Mucosa of gallbladder (tissue), 1 donor: ENCODE results near the gene RELN. TPM values are rescaled to one million over a fixed set of nuclear protein-coding genes. Genes with fewer than 3 reads are reported as not detected.

Experiments
- DNase-seq: peaks from one replicate; pipeline ENCODE4 v3.0.0-alpha.2; 2020; ENCODE audit warnings: low spot score
- total RNA-seq: library from RNA; stranded (reverse); gene quantifications from one replicate; pipeline ENCODE4 v1.2.1, GENCODE V29; 2021
- donor health status: DM: no; HTN: no; CAD: no.

The RELN gene
- total RNA-seq, 1 donor from 2014 or later = 1.8 TPM

DNA sequence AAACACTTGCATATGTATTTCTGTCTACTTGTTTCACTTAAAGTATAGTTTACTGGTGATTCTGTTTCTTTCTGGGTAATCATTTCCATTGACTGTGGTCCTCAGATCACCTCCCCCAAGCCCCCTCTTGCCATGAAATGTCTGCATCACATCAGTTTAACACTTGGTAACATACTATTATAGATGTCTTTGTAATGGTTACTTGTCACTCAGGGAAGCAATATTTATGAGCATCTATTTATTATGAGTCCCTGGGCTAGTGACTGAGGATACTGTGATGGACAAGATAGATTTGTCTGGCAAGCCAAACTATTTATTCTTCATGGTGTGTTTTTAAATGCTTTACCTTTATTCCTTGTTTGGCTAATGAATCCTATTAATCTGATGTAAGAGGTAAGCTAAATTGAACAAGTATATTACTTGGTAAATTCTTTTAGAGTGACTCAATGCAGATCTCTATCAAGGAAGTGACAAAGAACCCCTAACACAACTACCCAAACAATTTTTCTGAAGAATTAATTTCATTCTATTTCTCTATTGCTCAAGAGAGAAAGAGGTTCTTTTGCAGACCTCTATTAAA lies 270.9 kb downstream of the RELN start:
- no peak for DNase-seq

DNA sequence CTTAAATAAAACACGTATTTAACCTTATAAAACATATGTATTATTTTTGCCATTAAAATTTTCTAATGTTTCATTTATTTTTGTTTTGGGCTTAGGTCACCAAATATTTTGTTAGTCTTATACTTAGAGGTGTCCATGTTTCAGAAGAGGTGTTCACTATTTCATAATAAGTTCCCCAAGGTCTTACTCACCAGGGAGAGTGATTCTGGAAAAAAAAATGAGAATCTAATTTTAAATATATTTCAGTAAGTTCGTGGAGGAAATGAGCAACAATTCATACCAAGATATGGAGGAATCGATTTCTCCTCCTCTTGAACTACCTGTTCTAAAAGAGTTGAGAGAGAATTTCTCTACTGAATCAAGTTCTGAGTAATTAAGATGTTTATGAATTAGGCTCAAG lies 271.9 kb downstream of the RELN start:
- DNase-seq = no peak

DNA sequence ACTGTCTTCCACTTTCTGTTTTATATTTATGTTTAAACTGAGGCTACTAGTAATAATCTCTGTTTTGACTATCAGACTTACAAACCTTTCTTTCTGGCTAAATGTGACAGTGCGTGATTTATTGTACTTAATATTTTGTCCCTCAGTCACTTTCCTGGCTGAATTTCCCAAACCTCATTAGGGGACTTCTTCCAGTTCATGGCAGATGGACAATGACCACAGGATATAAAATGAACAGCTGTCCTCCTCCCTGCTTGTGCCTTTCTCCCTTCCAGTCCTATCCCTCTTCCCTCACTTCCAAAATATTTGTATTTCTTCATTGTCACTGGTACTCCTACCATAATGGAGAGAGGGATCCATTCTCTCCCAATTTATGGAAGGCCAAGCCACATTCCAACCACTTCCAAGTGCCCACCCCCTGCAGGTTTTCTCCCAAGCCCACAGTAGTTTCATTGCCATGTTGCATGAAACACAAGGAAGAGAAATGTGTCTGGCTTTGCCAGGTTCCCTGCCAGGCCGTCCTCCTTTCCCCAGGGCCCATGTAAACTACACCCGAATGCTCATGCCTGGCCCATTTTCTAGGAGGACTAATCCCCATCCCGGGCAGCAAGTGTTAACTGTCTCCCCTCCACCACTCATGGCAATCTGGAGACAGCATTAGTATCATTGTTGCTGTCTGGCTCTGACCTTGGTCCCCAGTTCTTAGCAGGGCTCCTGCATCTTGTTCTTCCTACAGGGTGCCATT lies 273.9 kb downstream of the RELN start:
- DNase-seq = no peak

DNA sequence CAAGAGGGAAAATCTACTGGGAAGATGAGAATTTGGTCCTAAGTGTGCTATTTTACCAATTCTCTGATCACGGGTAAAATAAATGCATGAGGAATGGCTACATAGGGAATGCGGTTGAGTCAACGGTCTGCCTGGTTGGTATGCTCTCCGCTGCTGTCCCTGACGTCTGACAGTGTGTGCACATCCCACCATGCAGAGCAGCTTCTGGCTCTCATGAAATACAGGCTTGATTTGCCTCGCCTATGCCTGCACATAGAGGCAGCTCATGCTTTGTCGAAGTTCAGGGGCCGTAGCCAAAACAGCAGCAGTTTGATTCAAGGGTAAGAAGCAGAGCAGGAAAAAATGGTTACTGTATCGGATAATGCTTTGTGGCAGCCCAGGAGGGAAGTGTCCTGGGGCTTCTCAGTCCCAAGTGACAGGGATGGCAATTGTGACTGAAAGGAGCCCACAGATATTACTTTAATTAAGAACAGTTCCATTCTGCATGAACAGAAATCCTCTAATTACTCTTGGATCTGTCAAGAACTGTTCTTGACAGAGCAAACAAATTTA lies 275.0 kb downstream of the RELN start:
- DNase-seq = no peak

DNA sequence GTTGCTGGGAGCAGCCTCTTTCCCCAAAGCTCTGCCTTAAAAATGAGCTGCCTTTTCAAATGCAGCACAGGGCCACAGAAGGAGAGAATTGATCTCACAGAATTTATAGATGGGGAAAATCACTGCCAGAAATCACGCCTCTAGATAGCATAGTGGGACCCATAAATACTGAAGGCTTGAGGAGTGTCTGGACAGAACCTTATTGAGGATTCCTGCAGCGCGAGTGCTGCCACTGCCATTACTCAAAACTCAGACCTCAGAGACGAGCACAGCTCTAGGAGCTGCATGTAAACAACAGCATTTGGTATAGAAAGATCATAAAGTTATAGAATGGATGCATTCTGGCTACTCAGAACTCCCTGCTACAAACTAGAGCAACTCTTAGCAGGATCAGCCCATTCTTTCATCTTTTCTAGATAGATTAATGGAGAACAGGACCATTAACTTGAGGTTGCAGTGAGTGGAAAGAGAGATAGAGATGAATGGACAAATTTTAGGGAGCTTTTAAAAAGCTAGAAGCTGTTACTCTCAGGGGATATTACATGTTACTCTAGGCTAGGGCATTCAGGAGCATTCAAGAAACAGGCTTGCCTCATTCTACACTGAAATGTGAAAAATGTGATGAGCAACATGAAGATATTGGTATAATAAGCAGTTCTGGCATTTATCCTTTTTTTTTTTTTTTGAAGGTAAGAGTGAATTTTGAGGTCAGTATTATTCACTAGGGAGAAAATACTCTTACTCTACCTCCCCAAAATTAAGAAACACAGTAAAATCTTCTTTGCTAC lies 276.3 kb downstream of the RELN start:
- no peak for DNase-seq

DNA sequence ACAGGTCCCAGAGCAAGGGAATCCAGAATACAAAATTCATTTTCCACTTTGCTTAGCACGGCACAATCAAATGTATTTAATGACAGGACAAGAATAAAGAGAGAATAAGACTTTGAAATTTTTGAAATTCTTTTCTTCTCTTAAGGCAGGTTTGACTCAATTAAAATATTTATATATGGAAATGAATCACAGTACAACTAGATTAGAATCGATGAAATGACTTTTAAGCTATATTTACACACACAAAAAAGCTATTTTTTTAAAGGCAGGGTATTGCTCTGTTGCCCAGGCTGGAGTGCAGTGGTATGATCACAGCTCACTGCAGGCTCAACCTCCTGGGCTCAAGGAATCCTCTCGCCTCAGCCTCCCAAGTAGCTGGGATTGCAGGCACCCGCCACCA lies 278.0 kb downstream of the RELN start:
- DNase-seq = no peak

DNA sequence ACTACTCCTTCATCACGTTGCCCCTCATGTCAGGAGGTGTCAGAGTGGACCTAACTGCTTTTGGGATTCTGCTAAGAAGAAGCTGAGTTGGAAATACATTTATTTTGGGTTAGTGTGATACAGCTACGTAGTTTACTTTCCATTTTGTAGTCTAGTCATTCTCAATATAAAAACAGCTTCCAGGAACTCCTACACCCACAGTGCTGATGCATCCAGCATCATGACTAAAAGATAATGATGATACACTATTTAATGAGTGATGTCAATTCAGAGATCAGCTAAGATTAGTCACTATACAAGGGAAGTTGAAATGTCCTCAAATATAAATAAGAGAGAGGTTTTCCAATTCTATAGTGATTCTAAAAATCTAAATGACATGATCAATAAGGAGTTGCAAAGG lies 279.2 kb downstream of the RELN start:
- no peak for DNase-seq

DNA sequence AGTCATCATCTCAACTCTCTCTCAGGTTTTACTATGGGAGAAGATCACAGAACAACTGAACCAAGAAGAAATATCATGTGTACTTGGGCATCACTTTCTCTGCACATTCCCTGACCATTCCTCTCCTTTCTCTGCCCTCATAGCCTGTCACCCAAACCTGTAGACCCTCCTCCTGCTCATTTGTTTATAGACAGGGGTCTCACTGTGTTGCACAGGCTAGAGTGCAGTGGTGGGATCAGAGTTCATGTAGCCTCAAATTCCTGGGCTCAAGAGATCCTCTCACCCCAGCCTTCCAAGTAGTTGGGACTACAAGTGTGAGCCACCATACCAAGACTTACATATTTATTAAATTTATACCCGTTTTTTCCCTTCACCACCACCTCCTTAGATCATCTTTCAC lies 282.7 kb downstream of the RELN start:
- no peak for DNase-seq

DNA sequence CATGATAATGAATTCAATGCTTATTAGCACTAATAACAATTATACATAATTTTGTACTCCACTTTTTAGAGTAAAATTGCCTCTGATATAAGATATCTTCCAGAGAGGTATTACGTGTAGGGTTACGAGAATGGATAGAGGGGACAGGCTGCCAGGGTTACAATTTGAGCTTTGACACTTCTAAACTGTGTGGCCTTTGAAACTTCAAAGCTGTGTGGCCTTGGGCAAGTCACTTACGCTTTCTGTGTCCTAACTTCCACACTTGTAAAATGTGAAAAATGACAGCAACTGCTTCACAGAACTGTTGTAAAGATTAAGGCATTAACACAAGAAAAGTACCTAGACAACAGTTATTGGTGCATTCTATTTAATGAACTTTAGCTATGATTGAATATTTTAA lies 283.9 kb downstream of the RELN start:
- no peak for DNase-seq

DNA sequence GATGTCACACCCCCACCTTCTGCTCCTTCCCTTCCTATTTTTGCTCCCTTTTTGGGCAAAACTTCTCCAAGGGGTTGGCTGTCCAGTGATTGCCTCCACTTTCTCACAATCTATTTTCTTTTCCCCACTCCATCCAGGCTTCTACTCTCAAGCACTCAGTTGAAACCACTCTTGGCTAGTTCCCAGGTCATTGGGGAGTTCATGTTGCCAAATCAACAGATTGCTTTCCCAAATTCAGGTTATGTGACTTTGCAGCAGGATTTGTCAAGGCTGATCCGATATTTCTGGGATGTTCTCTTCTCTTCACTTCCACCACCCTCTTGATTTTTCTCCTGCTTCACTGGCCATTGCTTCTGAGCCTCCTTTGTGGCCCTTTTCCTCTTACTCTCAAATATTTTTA lies 284.8 kb downstream of the RELN start:
- no peak for DNase-seq

DNA sequence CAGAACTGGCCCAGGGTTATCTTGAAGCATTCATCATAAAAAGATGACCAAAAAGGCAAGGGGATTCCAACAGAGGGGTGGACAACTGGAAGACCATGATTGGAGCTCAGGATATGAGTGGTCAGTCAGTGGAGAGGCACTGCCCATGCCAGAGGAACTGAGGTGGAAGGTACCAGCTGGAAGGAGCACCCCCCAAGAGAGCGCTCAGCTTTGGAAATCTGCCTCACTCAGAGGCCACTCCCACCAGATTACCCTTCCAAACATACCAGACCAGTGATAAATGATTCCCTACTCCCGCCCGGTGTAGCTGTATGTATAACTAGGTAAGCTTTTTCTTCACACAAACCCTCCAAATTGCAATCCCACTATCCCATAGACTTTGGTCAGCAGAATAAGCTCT lies 286.5 kb downstream of the RELN start:
- DNase-seq = no peak

DNA sequence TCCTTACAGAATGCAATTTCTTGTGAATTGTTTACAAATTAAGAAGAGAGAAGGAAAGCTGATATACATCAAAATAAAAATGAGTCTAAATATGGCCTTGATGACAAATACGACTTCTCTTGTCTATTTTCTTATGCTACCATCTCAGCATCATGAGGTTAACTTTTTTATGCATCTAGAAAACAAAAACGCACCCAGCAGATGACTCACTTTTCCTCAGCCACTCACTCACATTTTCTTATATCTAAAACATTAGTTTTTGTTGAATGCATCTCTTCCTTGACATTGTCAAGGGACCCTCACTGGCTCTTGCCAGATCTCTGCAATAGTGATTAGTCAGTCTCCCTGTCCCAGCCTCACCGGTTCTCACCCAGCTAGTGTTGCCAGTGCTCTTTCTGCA lies 287.0 kb downstream of the RELN start:
- DNase-seq = no peak

DNA sequence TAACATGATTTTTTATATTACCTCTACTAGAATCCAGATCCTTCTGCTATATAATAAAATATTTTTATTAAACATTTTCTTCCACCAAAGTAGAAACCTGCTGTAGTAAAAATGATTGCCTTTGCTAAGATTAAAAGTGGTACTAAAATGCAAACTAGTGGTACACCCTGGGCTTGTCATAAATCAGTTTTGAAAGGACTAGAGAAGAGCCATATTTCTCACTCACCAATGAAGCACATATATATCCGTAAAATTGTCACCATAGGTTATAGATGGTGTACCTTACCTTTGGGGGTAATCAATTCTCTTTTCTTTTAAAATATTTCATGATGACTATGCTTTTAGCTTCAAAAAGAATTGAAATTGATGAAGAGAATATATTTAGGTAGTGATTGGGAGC lies 290.4 kb downstream of the RELN start:
- no peak for DNase-seq

DNA sequence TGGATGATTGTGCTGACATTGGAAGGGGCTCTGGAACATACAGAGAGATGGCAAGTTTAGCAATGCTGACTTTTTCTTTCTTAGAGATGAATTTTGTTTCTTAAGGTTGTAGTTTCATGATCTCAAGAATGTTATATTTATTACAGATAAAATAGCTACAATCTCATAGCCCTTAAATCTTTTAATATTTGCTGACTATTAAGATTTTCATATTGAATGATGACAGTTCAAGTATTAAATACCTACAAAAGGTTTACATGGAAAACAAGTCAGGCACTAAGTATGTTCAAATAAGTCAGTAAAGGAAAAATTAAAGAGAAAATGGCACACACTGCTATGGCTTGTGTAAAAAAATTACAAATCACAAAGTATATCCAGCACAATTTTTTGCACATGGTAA lies 291.4 kb downstream of the RELN start:
- no peak for DNase-seq

DNA sequence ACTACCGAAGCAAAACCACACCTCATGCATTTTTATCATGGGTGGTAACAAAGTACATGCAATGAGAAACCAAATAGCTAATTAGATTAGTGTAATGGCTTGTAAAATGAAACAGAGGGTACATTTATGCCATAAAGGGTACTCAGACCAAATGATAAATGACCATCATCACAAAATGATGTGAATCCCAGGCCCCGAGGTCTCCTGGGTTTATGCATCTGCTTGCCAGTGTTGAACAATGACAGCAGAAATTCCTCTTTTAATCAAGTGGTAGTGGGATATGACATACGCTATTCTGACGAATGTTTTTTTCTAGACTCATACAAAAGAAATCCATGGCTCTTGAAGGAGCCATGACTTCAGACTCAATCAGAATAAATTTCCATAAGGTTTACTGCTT lies 293.9 kb downstream of the RELN start:
- no peak for DNase-seq

DNA sequence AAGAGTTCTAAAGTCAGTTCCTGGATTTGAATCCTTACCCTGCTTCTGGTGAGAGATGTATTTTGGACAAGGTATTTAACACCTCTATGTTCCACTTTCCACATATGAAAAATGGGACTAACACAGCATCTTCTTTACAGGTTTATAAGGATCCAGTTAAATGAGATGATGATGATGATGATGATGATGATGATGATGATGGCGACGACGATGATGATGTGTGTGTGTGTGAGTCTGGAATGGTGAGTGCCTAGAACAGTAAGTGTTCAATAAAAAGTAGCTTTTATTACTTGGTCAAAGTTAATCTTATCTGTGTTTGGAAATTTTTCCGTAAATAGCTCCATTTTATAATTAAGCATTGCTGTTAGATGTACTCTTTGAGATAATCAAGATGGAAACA lies 295.2 kb downstream of the RELN start:
- no peak for DNase-seq

DNA sequence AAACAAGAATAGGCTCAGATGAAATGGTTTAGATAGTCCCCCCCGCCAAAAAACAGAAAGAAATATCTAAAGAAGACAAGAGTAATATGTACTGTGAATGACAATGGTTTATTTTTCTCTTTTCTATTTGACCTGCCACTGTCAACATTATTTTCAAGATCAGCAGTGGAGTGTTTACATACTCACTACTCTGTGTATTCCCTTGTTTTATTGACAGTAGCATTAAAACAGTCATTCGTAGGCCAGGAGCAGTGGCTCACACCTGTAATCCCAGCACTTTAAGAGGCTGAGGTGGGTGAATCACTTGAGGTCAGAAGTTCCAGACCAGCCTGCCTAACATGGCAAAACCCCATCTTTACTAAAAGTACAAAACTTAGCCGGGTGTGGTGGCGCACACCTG lies 298.2 kb downstream of the RELN start:
- no peak for DNase-seq

DNA sequence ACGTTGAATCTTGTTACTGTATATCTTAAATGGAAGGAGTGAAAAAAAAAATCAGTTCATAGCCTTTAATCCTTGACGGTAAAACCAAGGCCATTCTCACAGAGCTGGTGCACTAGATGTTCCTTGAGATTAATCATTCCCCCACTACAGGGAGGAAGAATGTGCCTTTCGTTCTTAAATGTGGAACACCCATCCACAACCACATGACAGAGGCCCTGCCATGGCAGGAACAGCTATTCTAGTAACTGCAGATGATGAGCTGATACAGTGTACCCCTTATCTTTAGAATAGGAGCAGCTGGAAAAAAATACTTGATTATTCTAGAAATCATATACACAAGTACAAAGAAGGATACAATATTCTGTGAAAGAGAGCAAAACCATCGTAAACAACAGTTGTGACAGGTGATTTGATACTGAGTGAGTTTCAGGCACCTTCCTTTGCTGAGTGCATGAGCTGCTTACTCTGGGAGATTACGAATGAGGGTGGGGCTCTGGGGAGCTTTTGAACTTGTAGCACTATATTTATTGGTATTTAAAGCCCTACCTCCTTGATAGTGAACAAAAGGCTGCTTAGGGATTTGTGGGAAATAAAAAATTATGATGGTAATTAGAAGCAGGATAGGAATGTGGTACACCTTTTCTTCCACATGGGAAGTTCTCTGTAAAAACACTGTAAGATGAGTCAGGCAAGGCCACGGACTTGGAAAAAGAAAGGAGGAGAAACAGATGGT lies 299.1 kb downstream of the RELN start:
- DNase-seq = no peak

DNA sequence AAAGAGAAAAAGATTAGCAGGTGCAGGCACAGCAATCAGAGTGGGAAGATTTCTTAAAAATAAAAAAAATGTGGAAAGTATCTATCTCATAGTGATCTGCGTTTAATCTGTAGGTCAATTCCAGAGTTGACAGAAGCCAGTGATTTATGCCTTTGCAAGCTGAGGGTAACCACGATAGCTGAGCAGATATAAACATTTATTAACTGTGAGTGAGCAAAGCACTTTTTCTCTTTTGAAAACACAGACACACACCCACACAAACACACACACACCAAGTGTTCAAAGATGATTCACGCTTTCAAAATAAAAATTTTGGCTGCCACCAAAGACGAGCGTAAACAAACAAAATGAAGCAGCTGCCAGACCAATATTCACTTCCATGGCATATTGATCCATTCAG lies 300.2 kb downstream of the RELN start:
- DNase-seq = no peak

DNA sequence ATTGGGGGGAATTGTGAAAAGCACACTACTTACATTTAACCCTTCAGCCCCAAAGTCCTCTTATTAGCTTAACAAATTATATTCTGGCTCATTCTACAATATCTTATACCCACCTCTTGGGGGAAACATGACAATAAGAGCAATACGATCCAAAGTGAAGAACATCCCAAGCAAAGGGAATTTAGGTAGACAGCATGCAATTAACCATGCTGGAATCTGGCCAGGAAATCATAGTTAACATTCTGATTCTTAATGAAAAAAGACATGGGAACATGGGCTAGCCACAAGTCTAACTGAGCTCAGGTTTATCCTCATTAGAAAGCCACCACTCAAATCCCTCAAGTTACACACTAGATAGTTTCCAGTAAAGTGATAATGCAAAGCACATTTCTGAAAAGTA lies 301.5 kb downstream of the RELN start:
- DNase-seq = no peak

DNA sequence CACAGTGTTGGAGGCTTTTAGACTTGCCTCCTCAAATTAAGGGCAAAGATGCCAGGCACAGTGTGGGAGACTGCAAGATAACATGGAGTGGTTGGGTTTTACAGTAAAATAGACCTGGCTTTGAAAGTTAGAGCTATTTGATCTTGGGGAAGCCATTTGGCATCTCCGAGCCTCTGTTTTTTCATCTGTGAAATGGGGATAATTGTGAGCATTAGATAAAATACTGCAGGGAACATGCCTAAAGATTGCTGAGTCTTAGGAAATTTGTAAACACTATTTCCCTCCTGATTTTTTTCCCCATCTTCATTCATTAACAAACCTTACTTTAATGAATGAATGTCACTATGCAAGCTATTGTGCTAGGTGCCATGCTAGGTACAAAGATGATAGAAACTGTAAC lies 302.2 kb downstream of the RELN start:
- no peak for DNase-seq

DNA sequence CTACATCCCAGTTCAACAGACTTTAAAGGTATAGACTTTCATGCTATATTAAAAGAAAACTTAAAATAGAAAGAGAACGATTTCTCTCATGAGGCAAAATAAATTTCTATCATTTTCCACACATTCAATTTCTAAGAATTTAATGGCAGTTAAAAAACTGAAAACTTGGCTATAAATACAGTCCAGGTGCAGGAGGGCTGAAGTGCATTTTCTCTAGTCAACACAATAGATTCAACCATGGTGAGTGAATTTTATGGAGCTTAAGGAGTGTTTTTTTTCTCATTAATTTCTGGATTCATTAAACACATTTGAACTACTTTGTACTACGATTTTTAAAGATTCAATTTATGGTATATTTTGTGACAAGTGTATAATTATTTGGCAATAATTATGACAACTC lies 302.7 kb downstream of the RELN start:
- no peak for DNase-seq
